ENCODE results near the gene SLC34A3. TPM values are rescaled to one million over a fixed set of nuclear protein-coding genes. Genes with fewer than 3 reads are reported as not detected.

The SLC34A3 gene
- total RNA-seq, 4 donors from 2014 or later: not detected

DNA sequence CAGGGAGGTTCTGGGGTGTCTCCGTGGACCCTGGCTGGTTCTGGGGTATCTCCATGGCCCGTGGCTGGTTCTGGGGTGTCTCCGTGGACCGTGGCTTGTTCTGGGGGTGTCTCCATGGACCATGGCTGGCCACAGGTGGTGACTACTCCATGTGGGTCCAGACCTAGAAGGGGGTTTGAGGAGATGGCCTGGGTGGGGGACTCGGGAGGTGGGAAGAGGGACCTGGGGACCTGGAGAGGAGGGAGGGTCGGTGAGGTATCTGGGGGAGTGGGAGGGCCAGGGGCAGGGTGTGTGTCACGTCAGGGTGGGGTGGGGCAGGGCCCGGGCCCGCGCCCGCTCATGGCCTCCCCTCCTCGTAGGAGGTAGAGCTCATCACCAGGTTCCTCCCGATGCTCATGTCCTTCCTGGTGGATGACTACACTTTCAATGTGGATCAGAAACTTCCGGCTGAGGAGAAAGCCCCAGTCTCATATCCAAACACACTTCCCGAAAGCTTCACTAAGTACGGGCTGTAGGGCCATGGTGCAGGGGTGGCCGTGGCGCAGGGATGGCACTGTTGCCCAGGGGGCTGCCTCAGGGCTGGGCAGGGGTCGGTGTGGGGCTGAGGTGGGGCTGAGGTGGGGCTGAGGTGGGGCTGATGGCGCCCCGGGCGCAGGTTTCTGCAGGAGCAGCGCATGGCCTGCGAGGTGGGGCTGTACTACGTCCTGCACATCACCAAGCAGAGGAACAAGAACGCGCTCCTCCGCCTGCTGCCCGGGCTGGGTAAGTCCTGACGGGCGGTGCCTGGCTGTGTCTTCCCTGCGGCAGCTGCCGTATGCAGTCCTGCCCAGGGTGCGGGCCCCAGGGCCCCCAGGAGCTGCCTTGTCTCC is 36.1 kb downstream of the SLC34A3 start:
- H3K4me1 ChIP-seq: peaks cover 13 to 24% (median 22%) of the 10 kb centered on the region in 4 donors
- peaks cover 0 to 28% (median 8%) of the 10 kb centered on the region in 4 donors for H3K36me3 ChIP-seq
- in situ Hi-C loops (cut with MboI; ENCODE audit: low pct_ligation_motif_present in 1 of 4, low pct_unique_long_range_greater_than_20kb in 1 of 4, low sequenced_read_pairs in 3 of 4) (no loop called here), intact Hi-C loops (cut with DNase I; ENCODE audit: low total_unique reads) (no loop called here)
- H3K9me3 ChIP-seq: no peaks in the 10 kb centered on the region
- WGBS, 2 donors (ENCODE audit: low coverage in 1 of 2): 20 to 90% methylated on average over 1 to 34 of the region's 34 CpGs
- TF ChIP-seq, protein P1, sequence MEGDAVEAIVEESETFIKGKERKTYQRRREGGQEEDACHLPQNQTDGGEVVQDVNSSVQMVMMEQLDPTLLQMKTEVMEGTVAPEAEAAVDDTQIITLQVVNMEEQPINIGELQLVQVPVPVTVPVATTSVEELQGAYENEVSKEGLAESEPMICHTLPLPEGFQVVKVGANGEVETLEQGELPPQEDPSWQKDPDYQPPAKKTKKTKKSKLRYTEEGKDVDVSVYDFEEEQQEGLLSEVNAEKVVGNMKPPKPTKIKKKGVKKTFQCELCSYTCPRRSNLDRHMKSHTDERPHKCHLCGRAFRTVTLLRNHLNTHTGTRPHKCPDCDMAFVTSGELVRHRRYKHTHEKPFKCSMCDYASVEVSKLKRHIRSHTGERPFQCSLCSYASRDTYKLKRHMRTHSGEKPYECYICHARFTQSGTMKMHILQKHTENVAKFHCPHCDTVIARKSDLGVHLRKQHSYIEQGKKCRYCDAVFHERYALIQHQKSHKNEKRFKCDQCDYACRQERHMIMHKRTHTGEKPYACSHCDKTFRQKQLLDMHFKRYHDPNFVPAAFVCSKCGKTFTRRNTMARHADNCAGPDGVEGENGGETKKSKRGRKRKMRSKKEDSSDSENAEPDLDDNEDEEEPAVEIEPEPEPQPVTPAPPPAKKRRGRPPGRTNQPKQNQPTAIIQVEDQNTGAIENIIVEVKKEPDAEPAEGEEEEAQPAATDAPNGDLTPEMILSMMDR (IDR thresholded peaks at IDR 0.05): no peak
- no peak for TF ChIP-seq EP300 (IDR thresholded peaks at IDR 0.05; ENCODE audit: low read depth)
- TF ChIP-seq POLR2AphosphoS5 (IDR thresholded peaks at IDR 0.05): no peak
- no peak for TF ChIP-seq POLR2A (IDR thresholded peaks at IDR 0.05)
- H3K27ac ChIP-seq: no peak overlapping the region
- no peak for DNase-seq
- no peak overlapping the region for H3K4me3 ChIP-seq
- H3K27me3 ChIP-seq: no peaks in the 10 kb centered on the region

DNA sequence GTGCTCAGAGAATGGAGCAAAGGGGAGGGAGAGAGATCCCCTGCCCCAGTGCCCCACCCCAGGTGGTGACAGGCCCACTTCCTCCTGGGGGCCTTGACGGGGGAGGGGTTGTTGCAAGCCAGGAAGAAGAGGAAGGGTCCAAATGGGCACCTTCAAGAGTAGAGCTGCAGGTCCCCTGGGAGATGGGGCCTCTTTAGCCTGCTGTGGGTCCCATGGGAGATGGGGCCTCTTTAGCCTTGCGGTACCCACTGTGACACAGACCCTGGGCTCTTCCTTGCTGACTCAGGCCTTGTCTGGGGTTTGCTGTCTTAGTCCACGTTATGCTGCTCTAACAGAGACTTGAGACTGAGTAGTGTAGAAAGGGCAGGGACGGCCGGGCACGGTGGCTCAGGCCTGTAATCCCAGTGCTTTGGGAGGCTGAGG is 37.2 kb downstream of the SLC34A3 start:
- intact Hi-C loops (cut with DNase I; ENCODE audit: low total_unique reads) (no loop called here), in situ Hi-C loops (cut with MboI; ENCODE audit: low pct_ligation_motif_present in 1 of 4, low pct_unique_long_range_greater_than_20kb in 1 of 4, low sequenced_read_pairs in 3 of 4) (no loop called here)
- no peaks in the 10 kb centered on the region for H3K27me3 ChIP-seq
- peaks cover 13 to 24% (median 22%) of the 10 kb centered on the region in 4 donors for H3K4me1 ChIP-seq
- TF ChIP-seq POLR2AphosphoS5 (IDR thresholded peaks at IDR 0.05) (no peak), EP300 (IDR thresholded peaks at IDR 0.05; ENCODE audit: low read depth) (no peak), POLR2A (IDR thresholded peaks at IDR 0.05) (no peak)
- TF ChIP-seq, protein P1 (IDR thresholded peaks at IDR 0.05): no peak
- peaks cover 0 to 36% (median 15%) of the 10 kb centered on the region in 4 donors for H3K36me3 ChIP-seq
- no peak overlapping the region for H3K4me3 ChIP-seq
- H3K27ac ChIP-seq: peak overlapping the region in 3 of 4 donors; percentile 77 to 83 (median 77)
- no peaks in the 10 kb centered on the region for H3K9me3 ChIP-seq
- no peak for DNase-seq
- WGBS, 2 donors (ENCODE audit: low coverage in 1 of 2): 80 to 89% methylated on average over 1 to 6 of the region's 6 CpGs

DNA sequence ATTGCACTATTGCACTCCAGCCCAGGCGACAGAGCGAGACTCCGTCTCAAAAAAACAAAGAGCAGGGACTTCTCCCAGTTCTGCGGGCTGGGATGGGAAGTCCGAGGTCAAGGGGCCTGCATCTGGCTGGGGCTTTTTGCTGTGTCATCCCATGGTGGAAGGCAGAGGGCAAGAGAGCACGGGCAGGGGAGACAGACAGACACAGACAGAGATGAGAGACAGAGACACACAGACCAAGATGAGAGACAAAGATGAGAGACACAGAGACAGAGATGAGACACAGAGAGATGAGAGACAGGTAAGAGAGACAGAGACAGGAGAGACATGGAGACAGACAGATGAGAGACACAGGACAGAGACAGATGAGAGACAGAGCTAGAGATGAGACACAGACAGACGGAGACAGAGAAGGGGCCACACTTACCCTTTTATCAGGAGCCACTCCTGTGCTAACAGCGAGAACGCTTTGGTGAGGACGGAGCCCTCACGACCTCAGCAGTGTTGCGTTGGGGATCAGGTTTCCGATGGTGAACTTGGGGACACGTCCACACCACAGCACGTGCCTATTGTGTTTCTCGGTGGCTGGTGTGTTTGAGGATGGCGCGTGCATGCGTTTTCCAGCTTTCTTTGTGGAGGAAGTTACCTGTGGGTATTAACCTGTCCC is 38.0 kb downstream of the SLC34A3 start:
- no peaks in the 10 kb centered on the region for H3K27me3 ChIP-seq
- peaks cover 13 to 24% (median 22%) of the 10 kb centered on the region in 4 donors for H3K4me1 ChIP-seq
- TF ChIP-seq POLR2A (IDR thresholded peaks at IDR 0.05): no peak
- no peak for TF ChIP-seq EP300 (IDR thresholded peaks at IDR 0.05; ENCODE audit: low read depth)
- TF ChIP-seq, protein P1 (IDR thresholded peaks at IDR 0.05): no peak
- no peak for TF ChIP-seq POLR2AphosphoS5 (IDR thresholded peaks at IDR 0.05)
- peak overlapping the region in 1 of 4 donors; percentile 19 for H3K4me3 ChIP-seq
- in situ Hi-C loops (cut with MboI; ENCODE audit: low pct_ligation_motif_present in 1 of 4, low pct_unique_long_range_greater_than_20kb in 1 of 4, low sequenced_read_pairs in 3 of 4) (no loop called here), intact Hi-C loops (cut with DNase I; ENCODE audit: low total_unique reads) (no loop called here)
- no peak for DNase-seq
- WGBS, 2 donors (ENCODE audit: low coverage in 1 of 2): 66 to 70% methylated on average over 8 to 19 of the region's 19 CpGs
- H3K36me3 ChIP-seq: peaks cover 0 to 33% (median 15%) of the 10 kb centered on the region in 4 donors
- peak overlapping the region; percentile 77 to 83 (median 78) for H3K27ac ChIP-seq
- no peaks in the 10 kb centered on the region for H3K9me3 ChIP-seq

GRCh38 chr9:137269231-137269772 is 38.6 kb downstream of the SLC34A3 start:
- peak; percentile 78 for DNase-seq

More at GRCh38 chr9:137269231-137269772, 38.6 kb downstream of the SLC34A3 start:
- intact Hi-C loops (cut with DNase I; ENCODE audit: low total_unique reads) (no loop called here), in situ Hi-C loops (cut with MboI; ENCODE audit: low pct_ligation_motif_present in 1 of 4, low pct_unique_long_range_greater_than_20kb in 1 of 4, low sequenced_read_pairs in 3 of 4) (no loop called here)
- H3K27me3 ChIP-seq: no peaks in the 10 kb centered on the region
- TF ChIP-seq, protein P1 (IDR thresholded peaks at IDR 0.05): no peak
- peak; percentile 35 to 62 (median 43) for TF ChIP-seq POLR2AphosphoS5 (IDR thresholded peaks at IDR 0.05)
- TF ChIP-seq POLR2A (IDR thresholded peaks at IDR 0.05): peak; percentile 58
- H3K27ac ChIP-seq: peak overlapping the region; percentile 77 to 83 (median 78)
- no peaks in the 10 kb centered on the region for H3K9me3 ChIP-seq
- peak overlapping the region in 1 of 4 donors; percentile 19 for H3K4me3 ChIP-seq
- peaks cover 13 to 30% (median 25%) of the 10 kb centered on the region in 4 donors for H3K4me1 ChIP-seq
- H3K36me3 ChIP-seq: peaks cover 0 to 27% (median 12%) of the 10 kb centered on the region in 4 donors
- WGBS, 2 donors (ENCODE audit: low coverage in 1 of 2): 20 to 42% methylated on average over 7 to 17 of the region's 17 CpGs
